ENCODE data around the gene RBBP8.

DNA sequence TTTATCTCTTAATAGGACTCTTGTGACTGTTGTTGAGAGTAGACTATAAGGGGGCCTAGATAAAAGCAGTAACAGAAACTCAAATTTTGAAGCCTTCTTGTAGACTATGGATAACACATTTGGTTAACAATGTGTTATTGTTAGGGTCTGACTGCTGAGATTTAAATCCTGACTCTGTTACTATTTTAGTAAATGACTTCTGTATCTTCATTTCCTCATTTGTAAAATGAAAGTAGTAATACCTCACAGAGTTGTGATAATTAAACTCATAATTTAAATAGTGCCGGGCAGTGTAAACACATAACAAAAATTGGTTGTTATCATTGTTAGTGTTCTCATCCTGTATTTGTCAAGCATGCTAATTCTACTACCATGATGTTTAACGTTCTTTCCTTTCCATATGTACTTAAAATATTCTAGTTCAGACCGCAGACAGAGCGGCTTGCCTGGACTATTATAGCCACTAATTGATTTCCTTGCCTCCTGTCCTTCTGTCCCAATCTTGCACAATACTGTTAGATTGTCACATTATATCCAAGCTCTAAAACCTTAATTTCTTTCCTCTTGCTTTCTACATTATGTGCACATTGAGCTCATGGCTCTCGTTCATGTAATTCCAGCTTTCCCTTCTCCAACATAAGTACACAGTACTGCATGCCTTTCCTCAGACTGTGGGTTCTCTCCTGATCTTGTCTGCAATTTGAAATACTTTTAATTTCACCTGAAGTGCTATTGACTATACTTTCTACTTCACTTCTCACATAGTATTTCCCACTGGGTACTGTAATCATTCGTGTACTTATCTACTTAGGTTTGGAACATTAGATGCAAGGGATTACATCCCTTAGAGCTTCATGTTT is 48.4 kb downstream of the RBBP8 start:
- no peak for TF ChIP-seq EP300 (IDR thresholded peaks at IDR 0.05)
- TF ChIP-seq CTCF (IDR thresholded peaks at IDR 0.05) = no peak

Measured in gastroesophageal sphincter (tissue), 3 donors.